B cell (primary cell): ENCODE results near the gene PRKCG. TPM values are rescaled to one million over a fixed set of nuclear protein-coding genes. Genes with fewer than 3 reads are reported as not detected.

ENCODE experiments used
- ATAC-seq: fragments of 200-7000 bp; cut with Tn5 transposase; one replicate; pipeline ENCODE4 v1.10.0; 2021; ENCODE audit warnings: low read depth, mild to moderate bottlenecking, moderate number of reproducible peaks, moderate library complexity
- CTCF ChIA-PET: fragments of 350-600 bp; sonication (Branson Sonifier 250); formaldehyde crosslinking; loops from one replicate; lab custom pipeline; 2021; ENCODE audit warnings: antibody characterized with exemption, inconsistent platforms; lab: Charles Lee
- POLR2A ChIA-PET: fragments of 350-600 bp; sonication (Branson Sonifier 250); formaldehyde crosslinking; loops from one replicate; lab custom pipeline; 2021; ENCODE audit warnings: antibody characterized with exemption; lab: Charles Lee
- DNase-seq: peaks from one replicate; pipeline ENCODE4 v3.0.0; 2013
- H2AFZ ChIP-seq: 2 replicates; pipeline ENCODE4 v1.6.1; 2012; ENCODE audit warnings: mild to moderate bottlenecking, low read depth, low read length; ENCODE audit not compliant: insufficient read depth, poor library complexity, severe bottlenecking
- H3K27ac ChIP-seq, 2 donors: 1 replicate in 1 of 2; 2 replicates in 1 of 2; pipeline ENCODE4 v1.5.1; 2012 to 2013; ENCODE audit warnings: low read length in 2 of 2, mild to moderate bottlenecking in 2 of 2, moderate library complexity in 1 of 2
- H3K27me3 ChIP-seq, 4 experiments: fragments of 200-600 bp in 1 of 4; sonication (generic) in 1 of 4; replicated peaks in 1 of 4; 1 replicate in 2 of 4; 2 replicates in 2 of 4; pipeline versions ENCODE4 v1.6.1 to v1.7.0; 2013 to 2016; ENCODE audit warnings: low read length in 3 of 4, mild to moderate bottlenecking in 2 of 4, mixed read lengths in 1 of 4, moderate library complexity in 1 of 4; ENCODE audit not compliant: insufficient read depth in 4 of 4, control insufficient read depth in 3 of 4; ENCODE audit errors: control extremely low read depth in 1 of 4
- H3K36me3 ChIP-seq, 2 experiments: replicated peaks in 1 of 2; 1 replicate in 1 of 2; 2 replicates in 1 of 2; pipeline versions ENCODE4 v1.6.1 to v1.7.1; 2013; ENCODE audit warnings: low read length in 1 of 2; ENCODE audit not compliant: insufficient read depth in 2 of 2, control insufficient read depth in 1 of 2; ENCODE audit errors: control extremely low read depth in 1 of 2, extremely low read depth in 1 of 2
- H3K4me1 ChIP-seq, 2 donors: fragments of 200-600 bp in 1 of 2; sonication (generic) in 1 of 2; 1 replicate in 1 of 2; 2 replicates in 1 of 2; pipeline versions ENCODE4 v1.5.1 to v1.6.1; 2013 to 2017; ENCODE audit warnings: low read length in 2 of 2; ENCODE audit not compliant: control insufficient read depth in 2 of 2, insufficient read depth in 2 of 2
- H3K4me2 ChIP-seq: replicated peaks from 2 replicates; pipeline ENCODE3; 2012; ENCODE audit warnings: mild to moderate bottlenecking, low read depth, low read length; ENCODE audit not compliant: poor library complexity, severe bottlenecking
- H3K4me3 ChIP-seq, 5 experiments: fragments of 200-600 bp in 1 of 5; sonication (generic) in 1 of 5; 1 replicate in 3 of 5; 2 replicates in 2 of 5; pipeline versions ENCODE4 v1.5.1 to v1.7.0; 2011 to 2016; ENCODE audit warnings: low read length in 4 of 5, mild to moderate bottlenecking in 4 of 5, low read depth in 2 of 5, control low read depth in 1 of 5, moderate library complexity in 1 of 5; ENCODE audit not compliant: insufficient read depth in 1 of 5; ENCODE audit errors: control extremely low read depth in 1 of 5, extremely low read depth in 1 of 5
- H3K79me2 ChIP-seq: fragments of 200-600 bp; sonication (generic); one replicate; pipeline ENCODE4 v1.6.0; 2016; ENCODE audit warnings: low read length; ENCODE audit not compliant: control insufficient read depth, insufficient read depth
- H3K9ac ChIP-seq: fragments of 200-600 bp; sonication (generic); 2 replicates; pipeline ENCODE4 v1.6.1; 2017; ENCODE audit warnings: mild to moderate bottlenecking, low read length, moderate library complexity
- H3K9me3 ChIP-seq, 3 donors: one replicate each; pipeline versions ENCODE4 v1.6.1 to v1.7.1; 2013; ENCODE audit warnings: low read length in 2 of 3; ENCODE audit not compliant: control insufficient read depth in 2 of 3, insufficient read depth in 1 of 3; ENCODE audit errors: control extremely low read depth in 1 of 3
- H4K20me1 ChIP-seq: 2 replicates; pipeline ENCODE4 v1.6.0; 2012; ENCODE audit warnings: mild to moderate bottlenecking, low read length; ENCODE audit not compliant: insufficient read depth, control insufficient read depth, poor library complexity, severe bottlenecking
- H3K27ac Mint-ChIP-seq: one replicate; pipeline ENCODE4 v1.8.0; 2021; ENCODE audit warnings: mixed read lengths
- H3K27me3 Mint-ChIP-seq: one replicate; pipeline ENCODE4 v1.8.0; 2021; ENCODE audit warnings: mixed read lengths
- H3K4me1 Mint-ChIP-seq: one replicate; pipeline ENCODE4 v1.8.0; 2021; ENCODE audit warnings: mixed read lengths
- H3K4me3 Mint-ChIP-seq: one replicate; pipeline ENCODE4 v1.8.0; 2021; ENCODE audit warnings: mixed read lengths
- H3K9me3 Mint-ChIP-seq: one replicate; pipeline ENCODE4 v1.8.0; 2022; ENCODE audit warnings: mixed read lengths; ENCODE audit not compliant: insufficient read depth
- EZH2 ChIP-seq: IDR thresholded peaks from 2 replicates; pipeline ENCODE4 v1.6.1; 2012; ENCODE audit warnings: borderline replicate concordance, low read depth, mild to moderate bottlenecking, moderate library complexity, low read length; ENCODE audit not compliant: insufficient read depth, poor library complexity, severe bottlenecking
- WGBS: methylation state at CpG from one replicate; pipeline ENCODE4 v1.1.5; 2013; ENCODE audit warnings: missing lambda C conversion rate; ENCODE audit not compliant: insufficient coverage; 5-methylcytosine and 5-hydroxymethylcytosine counted together
- intact Hi-C: fragments of 100-400 bp; cut with micrococcal nuclease; formaldehyde crosslinking; loops from one replicate; pipeline ENCODE4 v1.10.0; 2022
- polyA plus RNA-seq: library from polyadenylated mRNA; depleted of rRNA; stranded (reverse); fragments of >200 nt; gene quantifications from 2 replicates; pipeline ENCODE4 v1.2.3, GENCODE V29; 2012
- total RNA-seq, 2 donors: library from RNA; stranded (reverse); fragments of 120-200 nt in 1 of 2; gene quantifications; 1 replicate in 1 of 2; 2 replicates in 1 of 2; pipeline versions ENCODE4 v1.2.3 to v1.2.4, GENCODE V29; 2013 to 2022
- TF ChIP-seq, protein P1 (sequence below): fragments of 200-600 bp; IDR thresholded peaks from one replicate; pipeline ENCODE4 v1.8.0; 2022; ENCODE audit warnings: antibody characterized with exemption, mild to moderate bottlenecking

Gene PRKCG
- total and polyA plus RNA-seq, 2 donors (not counting 1 experiment from before 2014, with no cell fraction given) = 0.31 TPM; not detected in 1

DNA sequence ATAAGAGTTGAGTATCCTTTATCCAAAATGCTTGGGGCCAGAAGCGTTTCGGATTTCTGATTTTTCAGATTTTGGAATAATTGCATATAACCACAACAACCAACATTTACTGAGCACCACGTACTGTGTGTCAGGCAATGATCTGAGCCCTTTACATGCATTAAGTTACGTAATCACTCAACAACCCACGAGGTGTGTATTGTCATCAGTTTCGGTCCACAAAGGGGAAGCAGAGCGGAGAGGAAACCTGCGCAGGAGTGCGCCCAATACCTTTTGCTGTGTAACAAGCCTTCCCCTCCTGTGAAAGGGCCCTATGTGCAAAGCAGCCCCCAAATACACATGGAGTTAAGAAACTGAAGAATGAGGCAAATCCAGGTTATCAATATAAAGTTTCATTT is 37.1 kb upstream of the PRKCG start:
- no peaks in the 10 kb centered on the region for H3K9me3 Mint-ChIP-seq
- Histone ChIP-seq H3K4me1 (peaks cover 0 to 8% of the 10 kb centered on the region in 2 donors), H3K9me3 (peaks cover 0 to 10% (median 0%) of the 10 kb centered on the region in 3 donors), H3K79me2 (no peaks in the 10 kb centered on the region), H3K4me3 (no peak overlapping the region), H3K27ac (no peak overlapping the region), H3K36me3 (no peaks in the 10 kb centered on the region), H4K20me1 (no peaks in the 10 kb centered on the region), H2AFZ (no peak overlapping the region), H3K27me3 (peaks cover 0 to 17% (median 9%) of the 10 kb centered on the region in 4 experiments), H3K4me2 (no peak overlapping the region), H3K9ac (no peak overlapping the region)
- no peak overlapping the region for H3K27ac Mint-ChIP-seq
- no peak for DNase-seq
- ATAC-seq = no peak
- ChIA-PET CTCF (no interaction called here), POLR2A (interaction anchor here (0.7 kb wide), 1 partner anchor 26 kb away, joined by 3 read pairs; no protein-coding TSS in a partner anchor)
- peaks cover 5% of the 10 kb centered on the region for H3K4me1 Mint-ChIP-seq
- 80% methylated on average over 6 of the region's 9 CpGs for WGBS
- intact Hi-C loops = loop anchor here (5.0 to 10.0 kb wide), 2 partner anchors 37 to 650 kb away; partner anchors contain the start of genes PRKCG and ZNF665
- no peak overlapping the region for H3K4me3 Mint-ChIP-seq
- H3K27me3 Mint-ChIP-seq = peaks cover 24% of the 10 kb centered on the region
- TF ChIP-seq, protein P1, sequence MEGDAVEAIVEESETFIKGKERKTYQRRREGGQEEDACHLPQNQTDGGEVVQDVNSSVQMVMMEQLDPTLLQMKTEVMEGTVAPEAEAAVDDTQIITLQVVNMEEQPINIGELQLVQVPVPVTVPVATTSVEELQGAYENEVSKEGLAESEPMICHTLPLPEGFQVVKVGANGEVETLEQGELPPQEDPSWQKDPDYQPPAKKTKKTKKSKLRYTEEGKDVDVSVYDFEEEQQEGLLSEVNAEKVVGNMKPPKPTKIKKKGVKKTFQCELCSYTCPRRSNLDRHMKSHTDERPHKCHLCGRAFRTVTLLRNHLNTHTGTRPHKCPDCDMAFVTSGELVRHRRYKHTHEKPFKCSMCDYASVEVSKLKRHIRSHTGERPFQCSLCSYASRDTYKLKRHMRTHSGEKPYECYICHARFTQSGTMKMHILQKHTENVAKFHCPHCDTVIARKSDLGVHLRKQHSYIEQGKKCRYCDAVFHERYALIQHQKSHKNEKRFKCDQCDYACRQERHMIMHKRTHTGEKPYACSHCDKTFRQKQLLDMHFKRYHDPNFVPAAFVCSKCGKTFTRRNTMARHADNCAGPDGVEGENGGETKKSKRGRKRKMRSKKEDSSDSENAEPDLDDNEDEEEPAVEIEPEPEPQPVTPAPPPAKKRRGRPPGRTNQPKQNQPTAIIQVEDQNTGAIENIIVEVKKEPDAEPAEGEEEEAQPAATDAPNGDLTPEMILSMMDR = no peak
- no peak for TF ChIP-seq EZH2

DNA sequence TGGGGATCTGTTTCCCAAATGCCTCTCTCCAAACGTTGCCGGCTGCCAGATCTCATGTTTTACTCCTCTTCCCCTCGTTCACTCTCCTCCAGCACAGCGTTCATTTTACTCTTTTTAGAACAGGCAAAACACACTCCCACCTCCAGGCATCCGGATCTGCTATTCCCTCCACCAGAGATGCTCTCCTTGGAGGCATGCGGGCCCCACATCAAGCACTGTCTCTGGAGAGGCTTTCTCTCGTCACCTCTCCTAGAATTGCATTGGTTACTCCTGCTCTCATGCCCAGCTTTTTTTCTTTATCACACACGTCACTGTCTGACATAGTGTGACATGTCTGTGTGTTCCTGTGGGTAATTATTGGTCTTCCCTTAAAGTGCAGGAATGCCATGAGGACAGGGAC is 34.4 kb upstream of the PRKCG start:
- Histone ChIP-seq H4K20me1 (no peaks in the 10 kb centered on the region), H3K79me2 (no peaks in the 10 kb centered on the region), H3K4me3 (no peak overlapping the region), H3K27me3 (peaks cover 0 to 26% (median 9%) of the 10 kb centered on the region in 4 experiments), H3K9me3 (peaks cover 0 to 12% (median 0%) of the 10 kb centered on the region in 3 donors), H3K4me1 (peaks cover 8 to 13% of the 10 kb centered on the region in 2 donors), H3K9ac (no peak overlapping the region), H3K27ac (no peak overlapping the region), H3K4me2 (no peak overlapping the region), H3K36me3 (no peaks in the 10 kb centered on the region), H2AFZ (no peak overlapping the region)
- TF ChIP-seq, protein P1 = no peak
- TF ChIP-seq EZH2 = no peak
- H3K9me3 Mint-ChIP-seq = no peaks in the 10 kb centered on the region
- peaks cover 7% of the 10 kb centered on the region for H3K4me1 Mint-ChIP-seq
- intact Hi-C loops = loop anchor here (10.0 kb wide), 1 partner anchor 653 kb away; the partner anchor contains the start of gene ZNF665
- H3K27ac Mint-ChIP-seq = no peak overlapping the region
- no peak for ATAC-seq
- CTCF ChIA-PET = interaction anchor here (1.7 kb wide), 1 partner anchor 176 kb away, joined by 6 read pairs; no protein-coding TSS in a partner anchor
- no peak overlapping the region for H3K4me3 Mint-ChIP-seq
- H3K27me3 Mint-ChIP-seq = peaks cover 28% of the 10 kb centered on the region
- POLR2A ChIA-PET = no interaction called here
- 83% methylated on average over 7 of the region's 8 CpGs for WGBS
- no peak for DNase-seq
